DOHH2 (cell line): ENCODE results near the gene FOXN1.

Experiments used
- H3F3A ChIP-seq: fragments of 200-600 bp; sonication (generic), shearing (Covaris generic); 2 replicates; pipeline ENCODE4 v1.6.0; 2016; ENCODE audit warnings: antibody characterized with exemption, mild to moderate bottlenecking; ENCODE audit not compliant: control insufficient read depth, insufficient read depth
- H3K27ac ChIP-seq: fragments of 200-600 bp; sonication (generic); 2 replicates; pipeline ENCODE4 v1.5.1; 2014; ENCODE audit warnings: low read depth, mild to moderate bottlenecking, low read length, moderate library complexity
- H3K27me3 ChIP-seq: fragments of 200-600 bp; sonication (generic); 2 replicates; pipeline ENCODE4 v1.6.1; 2014; ENCODE audit warnings: mild to moderate bottlenecking, low read length, mixed read lengths; ENCODE audit not compliant: control insufficient read depth
- H3K36me3 ChIP-seq: fragments of 200-600 bp; sonication (generic); 2 replicates; pipeline ENCODE4 v1.6.1; 2014; ENCODE audit warnings: mild to moderate bottlenecking, low read length, moderate library complexity, mixed read lengths; ENCODE audit not compliant: control insufficient read depth
- H3K4me1 ChIP-seq: fragments of 200-600 bp; sonication (generic); 2 replicates; pipeline ENCODE4 v1.6.1; 2014; ENCODE audit warnings: mild to moderate bottlenecking, low read length, mixed read lengths; ENCODE audit not compliant: control insufficient read depth
- H3K4me2 ChIP-seq: fragments of 200-600 bp; sonication (generic); 2 replicates; pipeline ENCODE4 v1.6.0; 2014; ENCODE audit warnings: mild to moderate bottlenecking, low read length, moderate library complexity
- H3K4me3 ChIP-seq: fragments of 200-600 bp; sonication (generic); 2 replicates; pipeline ENCODE4 v1.5.1; 2014; ENCODE audit warnings: mild to moderate bottlenecking, low read length, mixed read lengths
- H3K79me2 ChIP-seq: fragments of 200-600 bp; sonication (generic); 2 replicates; pipeline ENCODE4 v1.6.1; 2014; ENCODE audit warnings: mild to moderate bottlenecking, low read length, mixed read lengths; ENCODE audit not compliant: control insufficient read depth
- H3K9me2 ChIP-seq: fragments of 200-600 bp; sonication (generic); replicated peaks from 2 replicates; pipeline ENCODE4 v1.6.1; 2014; ENCODE audit warnings: mild to moderate bottlenecking, low read length, mixed read lengths; ENCODE audit not compliant: control insufficient read depth
- H3K9me3 ChIP-seq: fragments of 200-600 bp; sonication (generic); 2 replicates; pipeline ENCODE4 v1.6.1; 2014; ENCODE audit warnings: antibody characterized with exemption, low read length, mixed read lengths; ENCODE audit not compliant: control insufficient read depth, insufficient read depth
- H4K20me1 ChIP-seq: fragments of 200-600 bp; sonication (generic); 2 replicates; pipeline ENCODE4 v1.6.0; 2014; ENCODE audit warnings: low read depth, mild to moderate bottlenecking, antibody characterized with exemption, low read length, moderate library complexity; ENCODE audit not compliant: control insufficient read depth, insufficient read depth
- CTCF ChIP-seq: fragments of 200-600 bp; sonication (generic); IDR thresholded peaks from one replicate; pipeline ENCODE4 v1.5.1; 2014; ENCODE audit warnings: antibody characterized with exemption, mild to moderate bottlenecking, low read depth, low read length; ENCODE audit not compliant: poor library complexity, severe bottlenecking
- EZH2phosphoT487 ChIP-seq: fragments of 200-600 bp; sonication (generic); IDR thresholded peaks from 2 replicates; pipeline ENCODE4 v1.6.1; 2017; ENCODE audit warnings: borderline replicate concordance, mild to moderate bottlenecking, antibody characterized with exemption, low read length, moderate library complexity, mixed read lengths

Gene FOXN1

DNA sequence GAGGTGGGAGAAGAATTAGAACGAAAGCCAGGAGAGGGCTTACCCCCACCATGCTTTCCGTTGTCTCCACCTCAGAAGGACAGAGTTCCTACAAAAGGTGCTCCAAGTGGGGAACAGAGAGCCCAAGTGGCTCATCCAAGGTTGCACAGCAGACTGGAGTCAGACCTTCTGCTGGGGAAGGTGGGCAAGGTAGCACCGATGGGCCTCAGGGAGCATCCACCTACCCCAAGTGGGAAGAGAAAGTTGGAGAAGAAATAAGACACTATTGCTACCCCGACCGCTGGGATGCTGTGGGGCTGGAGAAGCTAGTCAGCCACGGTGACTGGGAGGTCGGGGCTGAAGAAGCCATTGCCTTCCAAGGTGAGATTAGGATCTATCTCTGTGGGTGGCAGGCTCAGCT, 24.8 kb downstream of the FOXN1 start:
- Histone ChIP-seq H3K27me3 (peaks cover 10% of the 10 kb centered on the region), H3K27ac (no peak overlapping the region), H3F3A (no peaks in the 10 kb centered on the region), H3K4me3 (no peak overlapping the region), H3K79me2 (no peaks in the 10 kb centered on the region), H3K9me2 (no peaks in the 10 kb centered on the region), H3K4me1 (no peaks in the 10 kb centered on the region), H3K36me3 (no peaks in the 10 kb centered on the region), H4K20me1 (no peaks in the 10 kb centered on the region), H3K4me2 (no peak overlapping the region), H3K9me3 (no peaks in the 10 kb centered on the region)
- TF ChIP-seq EZH2phosphoT487: no peak
- TF ChIP-seq CTCF: no peak

DNA sequence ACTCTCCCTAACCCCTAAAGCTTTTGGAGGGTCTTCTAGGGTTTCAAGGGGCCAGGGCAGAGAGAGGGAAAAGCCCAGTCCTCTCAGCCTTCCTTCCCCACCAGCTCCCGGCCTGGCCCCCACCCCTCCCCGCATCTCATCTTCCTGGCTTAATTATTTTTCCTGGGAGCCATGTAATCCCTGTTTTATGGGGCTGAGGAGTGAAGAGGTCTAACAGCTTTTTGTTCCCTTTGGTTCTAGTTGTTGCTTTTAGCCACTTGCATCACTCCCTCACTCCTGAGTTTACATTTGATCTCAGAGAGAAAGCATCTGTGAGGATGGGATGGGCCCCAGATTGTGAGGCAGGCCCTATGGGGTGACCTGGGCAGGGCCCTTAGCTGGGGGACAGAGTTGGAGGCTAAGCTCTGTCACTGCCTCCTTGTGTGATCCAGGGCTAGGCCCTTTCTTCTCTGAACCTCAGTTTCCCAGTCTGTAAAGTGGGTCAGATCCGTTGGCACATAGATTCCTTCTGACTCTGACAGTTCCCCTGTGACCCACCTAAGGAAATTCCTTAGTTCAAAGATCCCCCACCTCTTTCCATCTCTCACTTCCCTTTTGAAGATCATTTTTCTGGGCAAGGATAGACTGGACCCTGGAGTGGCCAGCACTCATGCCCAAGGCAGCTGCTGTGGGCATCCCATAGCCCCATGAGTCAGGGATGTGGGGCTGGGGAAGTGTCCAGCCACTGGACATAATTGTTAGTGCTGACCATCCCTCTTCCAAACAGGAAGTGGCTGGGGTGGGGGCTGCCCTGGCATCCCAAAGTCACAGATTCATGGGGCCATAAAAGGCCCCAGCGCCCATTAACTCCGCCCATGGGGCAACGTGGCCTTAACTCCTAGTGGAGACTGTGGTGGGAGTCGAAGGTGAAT, 26.2 kb downstream of the FOXN1 start:
- Histone ChIP-seq H3K9me3 (no peaks in the 10 kb centered on the region), H3K79me2 (no peaks in the 10 kb centered on the region), H3K4me3 (no peak overlapping the region), H4K20me1 (no peaks in the 10 kb centered on the region), H3K4me1 (no peaks in the 10 kb centered on the region), H3K36me3 (no peaks in the 10 kb centered on the region), H3K9me2 (no peaks in the 10 kb centered on the region), H3F3A (no peaks in the 10 kb centered on the region), H3K27me3 (peaks cover 10% of the 10 kb centered on the region), H3K27ac (no peak overlapping the region), H3K4me2 (no peak overlapping the region)
- TF ChIP-seq CTCF (no peak), EZH2phosphoT487 (no peak)

DNA sequence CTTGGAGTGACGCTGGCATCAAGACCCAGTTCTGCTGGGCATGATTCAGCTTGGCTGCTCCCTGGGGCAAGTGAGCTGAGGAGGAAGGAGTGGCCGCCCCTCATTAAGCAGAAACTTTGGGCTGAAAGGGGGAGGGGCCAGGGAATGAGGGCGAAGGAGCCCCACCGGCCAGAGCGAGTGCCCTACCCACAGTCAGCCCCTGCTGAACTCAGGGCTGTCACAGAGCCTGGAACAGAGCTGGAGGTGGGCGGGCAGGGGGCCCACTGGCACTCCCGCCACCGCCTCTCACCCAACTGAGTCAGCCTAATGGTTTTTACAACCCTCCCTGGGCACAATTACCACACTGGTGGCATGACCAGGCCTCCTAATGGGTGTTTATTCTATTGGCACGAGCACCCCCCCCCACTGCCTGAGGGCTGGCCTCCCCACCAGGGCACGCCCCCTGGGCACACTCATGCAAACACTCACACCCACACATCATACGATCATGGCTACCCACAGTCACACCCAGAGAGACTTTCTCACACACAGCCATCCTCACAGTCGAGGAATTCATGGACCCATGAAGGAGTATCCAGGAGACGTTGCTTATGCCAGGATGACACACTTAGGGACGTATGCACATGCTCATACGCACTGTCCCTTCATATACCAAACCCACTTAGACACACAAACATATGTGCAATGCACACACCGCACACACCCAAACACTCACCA, 27.1 kb downstream of the FOXN1 start:
- H3K9me2 ChIP-seq: no peaks in the 10 kb centered on the region
- no peaks in the 10 kb centered on the region for H3K9me3 ChIP-seq
- H4K20me1 ChIP-seq: no peaks in the 10 kb centered on the region
- H3K27ac ChIP-seq: no peak overlapping the region
- TF ChIP-seq CTCF (no peak), EZH2phosphoT487 (no peak)
- H3K79me2 ChIP-seq: no peaks in the 10 kb centered on the region
- peaks cover 10% of the 10 kb centered on the region for H3K27me3 ChIP-seq
- H3K36me3 ChIP-seq: no peaks in the 10 kb centered on the region
- H3K4me3 ChIP-seq: no peak overlapping the region
- H3K4me1 ChIP-seq: no peaks in the 10 kb centered on the region
- no peaks in the 10 kb centered on the region for H3F3A ChIP-seq
- H3K4me2 ChIP-seq: no peak overlapping the region
